Natural killer cell (primary cell): ENCODE results near the gene UPK3BL2. TPM values are rescaled to one million over a fixed set of nuclear protein-coding genes. Genes with fewer than 3 reads are reported as not detected.
"Not testable (repeated sequence)": the region's sequence is repeated elsewhere in the genome, so short reads cannot be mapped to it uniquely, and the experiment has no call there.

Source experiments
- ATAC-seq, 3 donors: fragments of 150-1000 bp in 2 of 3; fragments of 200-7000 bp in 1 of 3; cut with Tn5 transposase; 1 replicate in 1 of 3; 2 replicates in 2 of 3; pipeline ENCODE4 v1.10.0; 2021; ENCODE audit warnings: mild to moderate bottlenecking in 2 of 3, moderate library complexity in 2 of 3
- DNase-seq, 2 donors: peaks; one replicate each; pipeline versions ENCODE4 v3.0.0 to v3.0.0-alpha.2; 2013 to 2021; ENCODE audit warnings: mixed read lengths in 1 of 2
- H3K27ac ChIP-seq: one replicate; pipeline ENCODE4 v1.5.1; 2013; ENCODE audit warnings: mild to moderate bottlenecking, low read length
- H3K27me3 ChIP-seq: one replicate; pipeline ENCODE4 v1.6.1; 2013; ENCODE audit warnings: low read length; ENCODE audit not compliant: control insufficient read depth, insufficient read depth
- H3K36me3 ChIP-seq: one replicate; pipeline ENCODE4 v1.6.1; 2013; ENCODE audit warnings: low read length; ENCODE audit not compliant: control insufficient read depth, insufficient read depth
- H3K4me1 ChIP-seq: one replicate; pipeline ENCODE4 v1.6.1; 2013; ENCODE audit warnings: low read length; ENCODE audit not compliant: control insufficient read depth, insufficient read depth
- H3K4me3 ChIP-seq: one replicate; pipeline ENCODE4 v1.5.1; 2013; ENCODE audit warnings: low read length
- H3K9me3 ChIP-seq: one replicate; pipeline ENCODE4 v1.6.1; 2013; ENCODE audit warnings: low read length; ENCODE audit not compliant: control insufficient read depth, insufficient read depth
- H3K27ac Mint-ChIP-seq, 2 donors: one replicate each; pipeline ENCODE4 v1.8.0; 2022; ENCODE audit warnings: mild to moderate bottlenecking in 2 of 2, mixed read lengths in 2 of 2, moderate library complexity in 1 of 2
- H3K27me3 Mint-ChIP-seq, 2 donors: one replicate each; pipeline ENCODE4 v1.8.0; 2022; ENCODE audit warnings: low read depth in 2 of 2, mixed read lengths in 2 of 2
- H3K36me3 Mint-ChIP-seq: one replicate; pipeline ENCODE4 v1.8.0; 2022; ENCODE audit warnings: mixed read lengths
- H3K4me1 Mint-ChIP-seq, 2 donors: one replicate each; pipeline ENCODE4 v1.8.0; 2022; ENCODE audit warnings: mixed read lengths in 2 of 2
- H3K4me3 Mint-ChIP-seq: one replicate; pipeline ENCODE4 v1.8.0; 2022; ENCODE audit warnings: mild to moderate bottlenecking, moderate library complexity, mixed read lengths
- H3K9me3 Mint-ChIP-seq, 2 donors: one replicate each; pipeline ENCODE4 v1.8.0; 2022; ENCODE audit warnings: mixed read lengths in 2 of 2
- WGBS: methylation state at CpG from one replicate; pipeline ENCODE4 v1.1.7; 2013; ENCODE audit warnings: missing lambda C conversion rate; ENCODE audit not compliant: insufficient coverage; 5-methylcytosine and 5-hydroxymethylcytosine counted together
- intact Hi-C: fragments of 100-400 bp; cut with micrococcal nuclease; formaldehyde crosslinking; loops from one replicate; pipeline ENCODE4 v1.14.2; 2022
- total RNA-seq, 4 donors: library from RNA; stranded (reverse); fragments of 120-200 nt in 1 of 4; gene quantifications; one replicate each; pipeline versions ENCODE4 v1.2.3 to v1.2.4, GENCODE V29; 2013 to 2022

Gene UPK3BL2
- total RNA-seq, 3 donors from 2014 or later (not counting 1 experiment from before 2014, with no cell fraction given), result 56.5 to 100 (median 68.5) TPM

DNA sequence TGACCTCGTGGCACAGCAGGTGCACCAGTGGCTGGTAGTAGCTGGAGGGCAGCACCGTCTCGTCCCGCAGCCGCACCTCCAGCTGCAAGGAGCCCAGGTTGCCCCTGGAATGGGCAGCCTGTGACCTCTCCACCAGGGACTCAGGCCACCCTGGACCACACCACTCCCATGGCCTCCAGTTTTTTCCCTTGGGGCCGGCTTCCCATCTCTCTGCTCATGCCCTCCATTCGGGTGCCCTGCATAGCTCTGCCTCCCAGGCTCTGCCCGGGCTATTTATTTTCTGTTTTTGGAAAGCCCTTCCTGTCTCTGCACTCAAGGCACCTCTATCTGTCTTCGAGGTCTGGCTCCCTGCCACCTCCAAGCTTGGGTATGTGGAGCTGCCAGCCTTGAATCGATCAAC lies 46.6 kb downstream of the UPK3BL2 start:
- H3K9me3 ChIP-seq, H3K36me3 Mint-ChIP-seq, ATAC-seq, H3K27me3 ChIP-seq, intact Hi-C loops, H3K36me3 ChIP-seq, H3K27ac ChIP-seq, H3K4me1 ChIP-seq, H3K9me3 Mint-ChIP-seq, H3K4me3 Mint-ChIP-seq, H3K27ac Mint-ChIP-seq, H3K27me3 Mint-ChIP-seq, H3K4me1 Mint-ChIP-seq, H3K4me3 ChIP-seq: not testable (repeated sequence)
- 80% methylated on average over 1 of the region's 10 CpGs for WGBS
- DNase-seq, result peak in 1 of 2 donors; percentile 17

DNA sequence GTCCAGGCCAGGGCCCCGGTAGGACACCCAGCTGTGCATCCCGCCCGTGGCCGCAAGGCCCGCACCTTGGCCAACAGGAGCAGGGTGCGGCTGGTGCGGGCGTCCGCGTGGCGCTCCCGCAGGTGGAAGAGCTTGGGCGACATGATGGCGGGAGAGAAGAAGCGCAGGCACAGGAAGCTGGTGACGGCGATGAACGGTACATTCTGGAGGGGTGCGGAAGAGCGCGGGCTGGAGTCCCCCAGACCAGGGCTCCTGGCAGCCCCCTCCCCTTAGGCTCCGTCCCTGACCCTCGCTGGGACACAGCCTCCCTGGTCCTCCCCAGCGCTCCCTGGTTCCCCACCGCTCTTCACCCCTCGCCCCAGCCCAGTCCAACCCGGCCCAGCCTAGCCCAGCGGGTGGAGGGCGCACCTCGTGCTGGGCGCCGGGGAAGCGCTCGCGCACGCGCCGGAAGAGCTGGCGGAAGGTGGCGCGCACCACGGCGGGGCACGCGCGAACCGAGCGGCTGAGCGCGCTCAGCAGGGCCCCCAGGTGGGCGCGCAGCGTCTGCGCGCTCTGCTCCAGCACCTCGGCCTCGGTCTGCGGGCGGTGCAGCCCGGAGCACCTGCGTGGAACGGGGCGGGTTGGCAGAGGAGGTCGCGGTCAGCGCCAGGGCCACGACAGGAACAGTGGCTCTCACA lies 48.9 kb downstream of the UPK3BL2 start:
- intact Hi-C loops, H3K4me3 Mint-ChIP-seq, H3K27me3 ChIP-seq, H3K4me1 ChIP-seq, H3K36me3 ChIP-seq, H3K9me3 ChIP-seq, H3K36me3 Mint-ChIP-seq, H3K4me1 Mint-ChIP-seq, DNase-seq, H3K9me3 Mint-ChIP-seq, H3K27ac Mint-ChIP-seq, H3K4me3 ChIP-seq, H3K27ac ChIP-seq, H3K27me3 Mint-ChIP-seq: not testable (repeated sequence)
- WGBS, result no CpG with 5 or more reads among the region's 67 CpGs
- ATAC-seq, result peak; percentile 76 to 85 (median 78)

DNA sequence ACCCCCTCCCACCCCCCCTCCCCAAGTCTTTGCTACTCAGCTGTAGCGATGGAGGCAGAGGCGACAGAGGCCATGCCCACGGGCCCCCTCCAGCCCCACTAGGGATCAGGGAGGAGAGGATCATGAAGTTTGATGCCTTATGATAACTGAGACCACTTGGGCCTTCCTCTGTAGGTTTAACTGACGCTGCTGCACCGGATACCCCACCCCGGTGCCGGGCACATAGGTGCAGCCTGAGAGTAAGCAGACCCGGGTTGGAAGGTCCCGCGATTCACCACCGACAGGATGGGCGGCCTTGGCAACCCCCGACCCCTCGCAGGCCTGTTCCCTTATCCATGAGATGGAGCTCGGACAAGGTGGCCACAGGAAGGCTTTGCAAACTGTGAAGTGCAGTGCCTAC lies 49.5 kb downstream of the UPK3BL2 start:
- DNase-seq, H3K4me1 ChIP-seq, H3K9me3 Mint-ChIP-seq, H3K4me1 Mint-ChIP-seq, H3K4me3 Mint-ChIP-seq, H3K27ac ChIP-seq, H3K27ac Mint-ChIP-seq, H3K27me3 ChIP-seq, H3K9me3 ChIP-seq, ATAC-seq, H3K36me3 Mint-ChIP-seq, H3K36me3 ChIP-seq, H3K27me3 Mint-ChIP-seq, intact Hi-C loops: not testable (repeated sequence)
- WGBS, result 13% methylated on average over 4 of the region's 15 CpGs
- peak overlapping the region; percentile 17 for H3K4me3 ChIP-seq

- H3K27ac Mint-ChIP-seq, H3K4me1 Mint-ChIP-seq, H3K27me3 ChIP-seq, H3K4me1 ChIP-seq, H3K36me3 ChIP-seq, H3K27ac ChIP-seq, H3K9me3 Mint-ChIP-seq, H3K4me3 ChIP-seq, H3K9me3 ChIP-seq, H3K27me3 Mint-ChIP-seq, H3K4me3 Mint-ChIP-seq, H3K36me3 Mint-ChIP-seq, intact Hi-C loops: not testable (repeated sequence)
- no CpG with 5 or more reads among the region's 33 CpGs for WGBS
- DNase-seq, result peak in 1 of 2 donors; percentile 38
- ATAC-seq, result peak; percentile 56 to 78 (median 57)
Measured at GRCh38 chr7:102493220-102493935, 50.1 kb downstream of the UPK3BL2 start.

DNA sequence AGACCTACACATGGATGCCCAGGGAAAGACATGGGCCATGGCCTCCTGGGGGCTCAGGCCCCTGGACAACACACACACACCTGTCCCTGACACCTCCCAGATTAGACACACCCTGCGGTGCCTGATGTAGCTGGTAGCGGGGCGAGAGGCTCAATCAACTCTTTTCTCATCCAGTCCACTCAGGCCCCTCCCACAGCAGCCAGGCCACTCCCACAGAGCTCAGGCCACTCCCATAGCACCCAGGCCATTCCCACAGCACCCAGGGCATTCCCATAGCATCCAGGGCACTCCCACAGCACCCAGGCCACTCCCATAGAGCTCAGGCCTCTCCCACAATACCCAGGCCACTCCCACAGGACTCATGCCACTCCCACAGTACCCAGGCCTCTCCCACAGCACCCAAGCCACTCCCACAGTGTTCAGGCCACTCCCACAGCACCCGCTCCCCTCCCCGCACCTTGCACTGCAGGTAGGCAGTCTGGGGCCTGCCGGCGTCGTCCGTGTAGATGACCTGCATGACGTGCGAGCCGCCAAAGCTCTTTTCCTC lies 52.9 kb downstream of the UPK3BL2 start:
- H3K36me3 Mint-ChIP-seq, H3K4me1 ChIP-seq, H3K27me3 ChIP-seq, H3K36me3 ChIP-seq, H3K27me3 Mint-ChIP-seq, H3K9me3 ChIP-seq, H3K4me1 Mint-ChIP-seq, H3K4me3 Mint-ChIP-seq, intact Hi-C loops, H3K9me3 Mint-ChIP-seq, H3K27ac ChIP-seq, H3K27ac Mint-ChIP-seq, H3K4me3 ChIP-seq: not testable (repeated sequence)
- DNase-seq (peak in 1 of 2 donors; percentile 49), ATAC-seq (peak; percentile 40 to 60 (median 41))
- 100% methylated on average over 2 of the region's 12 CpGs for WGBS

Other genes with a start within 250 kb of the UPK3BL2 start
- gene SPDYE6, start 187.3 kb downstream of the UPK3BL2 start, total RNA-seq, result not detected
- 10 to 100 TPM; 38.2 to 44.2 (median 39.5) TPM for gene PRKRIP1, start 147.3 kb downstream of the UPK3BL2 start, total RNA-seq
- 10 to 100 TPM; 39.1 to 55.0 (median 41.3) TPM for gene ORAI2, start 110.1 kb downstream of the UPK3BL2 start, total RNA-seq
- gene ALKBH4, start 78.8 kb downstream of the UPK3BL2 start, total RNA-seq, result 1 to 10 TPM; 4.1 to 9.2 (median 9.1) TPM
- gene LRWD1, start 78.7 kb downstream of the UPK3BL2 start, total RNA-seq, result 10 to 100 TPM; 20.0 to 24.1 (median 20.4) TPM
- 10 to 100 TPM; 35.3 to 44.5 (median 44.5) TPM for gene POLR2J, start 64.8 kb downstream of the UPK3BL2 start, total RNA-seq
- gene RASA4B, start 25.9 kb downstream of the UPK3BL2 start, total RNA-seq, result 10 to 100 TPM in 2 of 3 donors, 1 to 10 TPM in 1; 2.4 to 14.3 (median 12.3) TPM
- under 1 TPM in 2 of 3 donors, not detected in 1; 0.25 to 0.61 TPM for gene SPDYE2, start 7.5 kb upstream of the UPK3BL2 start, total RNA-seq
- gene POLR2J3, start 28.9 kb upstream of the UPK3BL2 start, total RNA-seq, result 100 to 1,000 TPM; 120 to 150 (median 131) TPM
- 10 to 100 TPM; 27.0 to 35.6 (median 28.5) TPM for gene RASA4, start 73.1 kb upstream of the UPK3BL2 start, total RNA-seq
- 10 to 100 TPM; 73.3 to 83.5 (median 78.0) TPM for gene UPK3BL1, start 99.1 kb upstream of the UPK3BL2 start, total RNA-seq
- gene SPDYE2B, start 106.6 kb upstream of the UPK3BL2 start, total RNA-seq, result not detected
- gene POLR2J2, start 128.0 kb upstream of the UPK3BL2 start, total RNA-seq, result 10 to 100 TPM; 38.9 to 63.8 (median 49.4) TPM
- 1 to 10 TPM; 5.8 to 8.9 (median 5.9) TPM for gene FAM185A, start 205.3 kb upstream of the UPK3BL2 start, total RNA-seq